Fibroblast of lung (primary cell): ENCODE measurements around the gene FER. TPM values are rescaled to one million over a fixed set of nuclear protein-coding genes. Genes with fewer than 3 reads are reported as not detected.

Experiments used
- DNase-seq, 2 donors: peaks; one replicate each; pipeline versions ENCODE4 v3.0.0 to v3.0.0-alpha.2; 2010; ENCODE audit warnings: low read depth in 2 of 2
- H2AFZ ChIP-seq: 2 replicates; pipeline ENCODE4 v1.5.1; 2012; ENCODE audit warnings: low read length, control low read depth, inconsistent platforms
- H3K27ac ChIP-seq: 2 replicates; pipeline ENCODE4 v1.5.1; 2011; ENCODE audit warnings: low read length, control low read depth; ENCODE audit not compliant: insufficient read depth
- H3K27me3 ChIP-seq: 2 replicates; pipeline ENCODE4 v1.5.1; 2011; ENCODE audit warnings: mild to moderate bottlenecking, low read length; ENCODE audit not compliant: control insufficient read depth, insufficient read depth
- H3K36me3 ChIP-seq: 2 replicates; pipeline ENCODE4 v1.5.1; 2011; ENCODE audit warnings: low read length; ENCODE audit not compliant: control insufficient read depth, insufficient read depth
- H3K4me1 ChIP-seq: 2 replicates; pipeline ENCODE4 v1.5.1; 2011; ENCODE audit warnings: low read length; ENCODE audit not compliant: control insufficient read depth, insufficient read depth; ENCODE audit errors: extremely low read depth
- H3K4me2 ChIP-seq: 2 replicates; pipeline ENCODE4 v1.5.1; 2011; ENCODE audit warnings: low read length, control low read depth; ENCODE audit not compliant: insufficient read depth; ENCODE audit errors: extremely low read depth
- H3K4me3 ChIP-seq, 4 experiments: fragments of 200-600 bp in 1 of 4; sonication (generic) in 1 of 4; replicated peaks in 1 of 4; 2 replicates each; pipeline ENCODE4 v1.5.1; 2011 to 2016; ENCODE audit warnings: low read length in 4 of 4, low read depth in 3 of 4, mild to moderate bottlenecking in 3 of 4, control low read depth in 2 of 4, inconsistent platforms in 1 of 4, mixed read lengths in 1 of 4; ENCODE audit not compliant: insufficient read depth in 1 of 4; ENCODE audit errors: control extremely low read depth in 1 of 4
- H3K79me2 ChIP-seq: 2 replicates; pipeline ENCODE4 v1.5.1; 2012; ENCODE audit warnings: mild to moderate bottlenecking, low read length, inconsistent platforms; ENCODE audit not compliant: control insufficient read depth, insufficient read depth
- H3K9ac ChIP-seq: 2 replicates; pipeline ENCODE4 v1.5.1; 2011; ENCODE audit warnings: mild to moderate bottlenecking, low read length, control low read depth; ENCODE audit not compliant: insufficient read depth
- H3K9me3 ChIP-seq: 2 replicates; pipeline ENCODE4 v1.5.1; 2012; ENCODE audit warnings: low read depth, low read length; ENCODE audit not compliant: control insufficient read depth, insufficient read depth
- H4K20me1 ChIP-seq: 2 replicates; pipeline ENCODE4 v1.5.1; 2011; ENCODE audit warnings: low read length; ENCODE audit not compliant: control insufficient read depth, insufficient read depth; ENCODE audit errors: extremely low read depth
- CTCF ChIP-seq, 2 donors: IDR thresholded peaks in 1 of 2; conservative IDR thresholded peaks in 1 of 2; 1 replicate in 1 of 2; 2 replicates in 1 of 2; pipeline ENCODE4 v1.5.1; 2011 to 2012; ENCODE audit warnings: low read length in 2 of 2, control low read depth in 1 of 2, inconsistent platforms in 1 of 2, low read depth in 1 of 2, mild to moderate bottlenecking in 1 of 2
- EZH2 ChIP-seq: IDR thresholded peaks from 2 replicates; pipeline ENCODE4 v1.5.1; 2012; ENCODE audit warnings: low read length, control low read depth, mild to moderate bottlenecking; ENCODE audit errors: missing control alignments
- polyA plus RNA-seq, 2 donors: library from polyadenylated mRNA; depleted of rRNA in 1 of 2; stranded (reverse) in 1 of 2; unstranded in 1 of 2; fragments of >200 nt; gene quantifications; 2 replicates each; pipeline ENCODE4 v1.2.1, GENCODE V29; 2011 to 2012; ENCODE audit warnings: missing spikeins in 1 of 2
- total RNA-seq: library from RNA; depleted of rRNA; stranded (reverse); fragments of >200 nt; gene quantifications from 2 replicates; pipeline ENCODE4 v1.2.1, GENCODE V29; 2014

FER gene
- total and polyA plus RNA-seq, 2 donors (not counting 1 experiment from before 2014, with no cell fraction given): 12.2 to 21.3 TPM

- Histone ChIP-seq H3K9ac (no peak overlapping the region), H3K27me3 (no peaks in the 10 kb centered on the region), H2AFZ (no peak overlapping the region), H3K79me2 (peaks cover 8% of the 10 kb centered on the region), H3K4me2 (no peak overlapping the region), H3K4me3 (no peak overlapping the region), H3K27ac (no peak overlapping the region), H3K9me3 (no peaks in the 10 kb centered on the region), H3K36me3 (no peaks in the 10 kb centered on the region), H3K4me1 (no peaks in the 10 kb centered on the region), H4K20me1 (no peaks in the 10 kb centered on the region)
- TF ChIP-seq EZH2 (no peak), CTCF (conservative IDR thresholded peaks at IDR 0.05 in 1 of 2, IDR thresholded peaks at IDR 0.05 in 1 of 2; ENCODE audit: low read depth in 1 of 2, low read length in 2 of 2) (no peak)
- DNase-seq: no peak
Measured at GRCh38 chr5:108797986-108798385, 50.3 kb downstream of the FER start.

GRCh38 chr5:108798513-108799265 is 51.0 kb downstream of the FER start:
- Histone ChIP-seq H3K27me3 (no peaks in the 10 kb centered on the region), H3K4me3 (no peak overlapping the region), H3K9me3 (no peaks in the 10 kb centered on the region), H3K9ac (no peak overlapping the region), H3K27ac (peak overlapping the region; percentile 3), H3K4me1 (no peaks in the 10 kb centered on the region), H3K36me3 (no peaks in the 10 kb centered on the region), H2AFZ (no peak overlapping the region), H3K79me2 (peaks cover 8% of the 10 kb centered on the region), H3K4me2 (peak overlapping the region; percentile 45), H4K20me1 (no peaks in the 10 kb centered on the region)
- peak in 1 of 2 donors; percentile 27 for DNase-seq
- TF ChIP-seq CTCF (conservative IDR thresholded peaks at IDR 0.05 in 1 of 2, IDR thresholded peaks at IDR 0.05 in 1 of 2; ENCODE audit: low read depth in 1 of 2, low read length in 2 of 2) (no peak), EZH2 (no peak)

- TF ChIP-seq EZH2 (no peak), CTCF (conservative IDR thresholded peaks at IDR 0.05 in 1 of 2, IDR thresholded peaks at IDR 0.05 in 1 of 2; ENCODE audit: low read depth in 1 of 2, low read length in 2 of 2) (no peak)
- Histone ChIP-seq H3K27ac (peak overlapping the region; percentile 1), H2AFZ (no peak overlapping the region), H3K27me3 (no peaks in the 10 kb centered on the region), H3K4me1 (no peaks in the 10 kb centered on the region), H3K9ac (no peak overlapping the region), H3K79me2 (peaks cover 12% of the 10 kb centered on the region), H4K20me1 (no peaks in the 10 kb centered on the region), H3K36me3 (no peaks in the 10 kb centered on the region), H3K9me3 (no peaks in the 10 kb centered on the region), H3K4me2 (peak overlapping the region; percentile 48), H3K4me3 (no peak overlapping the region)
- peak in 1 of 2 donors; percentile 13 for DNase-seq
Measured at GRCh38 chr5:108801301-108801700, 53.6 kb downstream of the FER start.
